Trophoblast cell (in vitro differentiated cells and primary cell): Measurements from ENCODE around the gene TOR1AIP2.

ENCODE experiments used
- DNase-seq, 2 donors: peaks; one replicate each; pipeline ENCODE4 v3.0.0-alpha.2; 2016
- H2AFZ ChIP-seq: 2 replicates; pipeline ENCODE4 v1.6.1; 2013; ENCODE audit warnings: low read length, moderate library complexity, mild to moderate bottlenecking; ENCODE audit not compliant: insufficient read depth, poor library complexity
- H2AK5ac ChIP-seq: 2 replicates; pipeline ENCODE4 v1.6.1; 2013; ENCODE audit warnings: mild to moderate bottlenecking, low read length
- H2BK120ac ChIP-seq: 2 replicates; pipeline ENCODE4 v1.6.1; 2013; ENCODE audit warnings: low read length, mild to moderate bottlenecking, moderate library complexity; ENCODE audit not compliant: insufficient read depth, poor library complexity
- H2BK12ac ChIP-seq: 2 replicates; pipeline ENCODE4 v1.6.1; 2013; ENCODE audit warnings: mild to moderate bottlenecking, low read length, moderate library complexity
- H2BK5ac ChIP-seq: 2 replicates; pipeline ENCODE4 v1.6.1; 2013; ENCODE audit warnings: low read length, low read depth, moderate library complexity, mild to moderate bottlenecking; ENCODE audit not compliant: poor library complexity
- H3K14ac ChIP-seq: 2 replicates; pipeline ENCODE4 v1.6.1; 2013; ENCODE audit warnings: mild to moderate bottlenecking, low read length
- H3K18ac ChIP-seq: 2 replicates; pipeline ENCODE4 v1.6.1; 2013; ENCODE audit warnings: mild to moderate bottlenecking, low read length
- H3K23ac ChIP-seq: 2 replicates; pipeline ENCODE4 v1.6.1; 2013; ENCODE audit warnings: low read length
- H3K27ac ChIP-seq: 2 replicates; pipeline ENCODE4 v1.5.1; 2013; ENCODE audit warnings: low read depth, mild to moderate bottlenecking, inconsistent platforms, low read length, moderate library complexity
- H3K27me3 ChIP-seq: 2 replicates; pipeline ENCODE4 v1.6.1; 2013; ENCODE audit warnings: inconsistent platforms, mild to moderate bottlenecking, low read length, moderate library complexity; ENCODE audit not compliant: insufficient read depth
- H3K36me3 ChIP-seq, 2 experiments: 1 replicate in 1 of 2; 2 replicates in 1 of 2; pipeline ENCODE4 v1.6.1; 2013; ENCODE audit warnings: low read length in 2 of 2, mild to moderate bottlenecking in 2 of 2, moderate library complexity in 1 of 2; ENCODE audit not compliant: insufficient read depth in 2 of 2, control insufficient read depth in 1 of 2
- H3K4ac ChIP-seq: 2 replicates; pipeline ENCODE4 v1.6.1; 2013; ENCODE audit warnings: low read depth, mild to moderate bottlenecking, low read length, moderate library complexity
- H3K4me1 ChIP-seq, 2 experiments: 1 replicate in 1 of 2; 2 replicates in 1 of 2; pipeline ENCODE4 v1.6.1; 2013; ENCODE audit warnings: low read length in 2 of 2, mild to moderate bottlenecking in 2 of 2, moderate library complexity in 1 of 2; ENCODE audit not compliant: insufficient read depth in 2 of 2, control insufficient read depth in 1 of 2
- H3K4me2 ChIP-seq: 2 replicates; pipeline ENCODE4 v1.6.1; 2013; ENCODE audit warnings: inconsistent platforms, mild to moderate bottlenecking, low read length, moderate library complexity
- H3K4me3 ChIP-seq: 2 replicates; pipeline ENCODE4 v1.5.1; 2013; ENCODE audit warnings: mild to moderate bottlenecking, low read depth, low read length, inconsistent platforms
- H3K79me1 ChIP-seq: one replicate; pipeline ENCODE4 v1.6.1; 2013; ENCODE audit warnings: low read length
- H3K79me2 ChIP-seq: 2 replicates; pipeline ENCODE4 v1.6.1; 2013; ENCODE audit warnings: low read length, mild to moderate bottlenecking; ENCODE audit not compliant: control insufficient read depth, insufficient read depth, poor library complexity
- H3K9ac ChIP-seq: 2 replicates; pipeline ENCODE4 v1.6.1; 2013; ENCODE audit warnings: mild to moderate bottlenecking, low read length
- H3K9me3 ChIP-seq: 2 replicates; pipeline ENCODE4 v1.6.1; 2013; ENCODE audit warnings: low read depth, mild to moderate bottlenecking, control low read depth, inconsistent platforms, low read length; ENCODE audit not compliant: insufficient read depth
- H4K12ac ChIP-seq: 2 replicates; pipeline ENCODE4 v1.6.1; 2013; ENCODE audit warnings: low read depth, mild to moderate bottlenecking, low read length, moderate library complexity
- H4K8ac ChIP-seq: 2 replicates; pipeline ENCODE4 v1.6.1; 2013; ENCODE audit warnings: low read depth, mild to moderate bottlenecking, low read length, moderate library complexity
- H4K91ac ChIP-seq: one replicate; pipeline ENCODE4 v1.6.1; 2013; ENCODE audit warnings: low read depth, mild to moderate bottlenecking, low read length, moderate library complexity
- WGBS: extraction: QIAGEN DNeasy Blood & Tissue Kit; methylation state at CpG from one replicate; pipeline ENCODE4 v1.1.7; 2013; ENCODE audit warnings: missing lambda C conversion rate; ENCODE audit not compliant: insufficient read length, insufficient coverage; ENCODE audit errors: extremely low coverage; 5-methylcytosine and 5-hydroxymethylcytosine counted together

The TOR1AIP2 gene

GRCh38 chr1:179867493-179868330 is 9.9 kb downstream of the TOR1AIP2 start:
- Histone ChIP-seq H2BK120ac (no peak overlapping the region), H4K12ac (no peak overlapping the region), H3K4me3 (no peak overlapping the region), H3K9me3 (no peaks in the 10 kb centered on the region), H4K91ac (no peak overlapping the region), H2BK12ac (no peak overlapping the region), H4K8ac (no peak overlapping the region), H2BK5ac (no peak overlapping the region), H3K18ac (no peak overlapping the region), H3K36me3 (peaks cover 13 to 20% of the 10 kb centered on the region in 2 experiments), H3K27me3 (no peaks in the 10 kb centered on the region), H2AK5ac (no peak overlapping the region), H3K4me2 (no peak overlapping the region), H3K79me1 (no peaks in the 10 kb centered on the region), H3K4me1 (no peaks in the 10 kb centered on the region), H3K9ac (no peak overlapping the region), H2AFZ (no peak overlapping the region), H3K27ac (no peak overlapping the region), H3K79me2 (no peaks in the 10 kb centered on the region), H3K4ac (no peak overlapping the region), H3K23ac (no peak overlapping the region), H3K14ac (no peak overlapping the region)
- no CpG with 5 or more reads among the region's 1 CpG for WGBS
- peak; percentile 78 to 85 for DNase-seq

GRCh38 chr1:179866616-179867015 is 11.0 kb downstream of the TOR1AIP2 start:
- H2AK5ac ChIP-seq, result no peak overlapping the region
- H3K23ac ChIP-seq, result no peak overlapping the region
- no peak overlapping the region for H3K14ac ChIP-seq
- H3K9ac ChIP-seq, result no peak overlapping the region
- no peaks in the 10 kb centered on the region for H3K79me1 ChIP-seq
- H3K18ac ChIP-seq, result no peak overlapping the region
- peaks cover 18 to 25% of the 10 kb centered on the region in 2 experiments for H3K36me3 ChIP-seq
- no peak overlapping the region for H3K4ac ChIP-seq
- no peaks in the 10 kb centered on the region for H3K27me3 ChIP-seq
- no peak overlapping the region for H2BK120ac ChIP-seq
- no peak overlapping the region for H3K4me2 ChIP-seq
- H4K8ac ChIP-seq, result no peak overlapping the region
- no peak overlapping the region for H2BK5ac ChIP-seq
- no peaks in the 10 kb centered on the region for H3K4me1 ChIP-seq
- H4K12ac ChIP-seq, result no peak overlapping the region
- H2BK12ac ChIP-seq, result no peak overlapping the region
- H3K4me3 ChIP-seq, result no peak overlapping the region
- no peaks in the 10 kb centered on the region for H3K9me3 ChIP-seq
- H4K91ac ChIP-seq, result no peak overlapping the region
- WGBS, result no CpG with 5 or more reads among the region's 7 CpGs
- DNase-seq, result peak; percentile 41 to 87
- no peaks in the 10 kb centered on the region for H3K79me2 ChIP-seq
- H2AFZ ChIP-seq, result no peak overlapping the region
- no peak overlapping the region for H3K27ac ChIP-seq

- H3K79me2 ChIP-seq, result no peaks in the 10 kb centered on the region
- no peak overlapping the region for H3K4me3 ChIP-seq
- H3K14ac ChIP-seq, result no peak overlapping the region
- no peak overlapping the region for H2AK5ac ChIP-seq
- no peak overlapping the region for H2BK120ac ChIP-seq
- H3K23ac ChIP-seq, result no peak overlapping the region
- whole genome bisulfite sequencing, result no CpG with 5 or more reads among the region's 6 CpGs
- H3K9me3 ChIP-seq, result no peaks in the 10 kb centered on the region
- no peak overlapping the region for H3K9ac ChIP-seq
- no peak overlapping the region for H4K12ac ChIP-seq
- H2AFZ ChIP-seq, result no peak overlapping the region
- H2BK5ac ChIP-seq, result no peak overlapping the region
- H2BK12ac ChIP-seq, result no peak overlapping the region
- H3K27ac ChIP-seq, result no peak overlapping the region
- H3K27me3 ChIP-seq, result no peaks in the 10 kb centered on the region
- H4K8ac ChIP-seq, result no peak overlapping the region
- H3K79me1 ChIP-seq, result no peaks in the 10 kb centered on the region
- H3K4me1 ChIP-seq, result no peaks in the 10 kb centered on the region
- peak; percentile 59 to 63 for DNase-seq
- no peak overlapping the region for H3K4me2 ChIP-seq
- peaks cover 18 to 27% of the 10 kb centered on the region in 2 experiments for H3K36me3 ChIP-seq
- no peak overlapping the region for H4K91ac ChIP-seq
- no peak overlapping the region for H3K18ac ChIP-seq
- H3K4ac ChIP-seq, result peak overlapping the region; percentile 21
These were observed 12.2 kb downstream of the TOR1AIP2 start for GRCh38 chr1:179865377-179865776.

GRCh38 chr1:179860652-179861051 is 17.0 kb downstream of the TOR1AIP2 start:
- DNase-seq, result peak in 1 of 2 donors; percentile 41
- Histone ChIP-seq H4K12ac (no peak overlapping the region), H2AFZ (no peak overlapping the region), H3K4me2 (no peak overlapping the region), H4K8ac (no peak overlapping the region), H3K9me3 (no peaks in the 10 kb centered on the region), H3K4me1 (peaks cover 0 to 2% of the 10 kb centered on the region in 2 experiments), H3K18ac (no peak overlapping the region), H3K36me3 (peaks cover 17 to 24% of the 10 kb centered on the region in 2 experiments), H3K79me2 (no peaks in the 10 kb centered on the region), H3K27ac (no peak overlapping the region), H2AK5ac (no peak overlapping the region), H3K9ac (no peak overlapping the region), H3K23ac (no peak overlapping the region), H4K91ac (no peak overlapping the region), H3K4ac (no peak overlapping the region), H3K14ac (no peak overlapping the region), H2BK120ac (no peak overlapping the region), H3K4me3 (no peak overlapping the region), H3K79me1 (no peaks in the 10 kb centered on the region), H2BK12ac (no peak overlapping the region), H2BK5ac (no peak overlapping the region), H3K27me3 (no peaks in the 10 kb centered on the region)
- WGBS, result no CpG with 5 or more reads among the region's 3 CpGs
